Measurements from ENCODE around the gene POLR3B. TPM values are rescaled to one million over a fixed set of nuclear protein-coding genes. Genes with fewer than 3 reads are reported as not detected.

Gene POLR3B
- total and polyA plus RNA-seq, 2 experiments from 2014 or later: 4.0 to 14.6 TPM

DNA sequence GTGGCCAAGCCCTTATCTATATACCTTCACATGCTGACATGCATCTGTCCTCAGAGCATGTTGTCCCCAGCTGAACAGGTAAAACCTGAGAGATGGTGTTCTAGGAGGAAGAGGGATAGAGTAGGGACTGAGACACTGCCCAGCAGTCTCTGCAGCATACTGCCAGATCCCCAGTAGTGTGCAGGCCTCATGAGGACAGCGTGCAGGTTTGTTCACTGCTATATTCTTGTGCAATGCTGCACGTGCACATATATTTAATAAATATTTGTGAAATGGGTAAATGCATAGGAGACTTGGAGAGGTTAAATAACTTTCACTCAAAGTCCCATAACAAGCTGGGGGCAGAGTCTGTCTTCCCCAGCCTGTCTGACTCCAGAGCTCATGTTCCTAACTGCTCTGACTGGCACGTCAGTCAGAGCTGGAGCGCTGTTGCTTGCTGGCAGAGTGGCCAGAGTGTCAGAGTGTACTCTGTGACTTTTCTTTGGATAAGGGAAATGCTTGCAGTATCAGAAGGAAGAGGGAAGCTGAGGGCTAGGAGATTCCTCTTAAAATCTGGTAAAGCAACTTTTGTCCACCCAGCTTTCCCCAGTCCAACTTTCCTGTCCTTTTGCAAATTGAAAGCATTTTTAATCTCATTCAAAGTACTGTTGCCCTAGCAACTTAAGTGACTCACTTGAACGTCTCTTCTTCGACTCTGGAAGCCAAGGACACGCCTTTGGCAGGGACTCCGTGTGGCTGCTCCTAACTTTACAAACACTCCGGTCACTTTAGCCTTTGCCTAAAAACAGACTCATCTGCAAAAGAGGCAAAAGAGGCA is 14.9 kb upstream of the POLR3B start:
- Mint-ChIP-seq H3K27ac (no peak overlapping the region), H3K27me3 (ENCODE audit: insufficient read depth, low read depth, poor library complexity) (no peaks in the 10 kb centered on the region), H3K4me1 (no peaks in the 10 kb centered on the region), H3K9me3 (no peaks in the 10 kb centered on the region), H3K36me3 (ENCODE audit: low read depth) (no peaks in the 10 kb centered on the region), H3K4me3 (no peak overlapping the region)
- H3K27ac ChIP-seq (ENCODE audit: low read depth): no peak overlapping the region
- no peak overlapping the region for H3K4me2 ChIP-seq
- H3F3A ChIP-seq (replicated peaks; ENCODE audit: low read depth): no peaks in the 10 kb centered on the region
- H4K20me1 ChIP-seq (replicated peaks; ENCODE audit: insufficient read depth): no peaks in the 10 kb centered on the region
- DNase-seq (ENCODE audit: low spot score) (no peak), ATAC-seq (no peak)
- H3K79me2 ChIP-seq (replicated peaks; ENCODE audit: insufficient read depth): no peaks in the 10 kb centered on the region
- H3K4me3 ChIP-seq: no peak overlapping the region
- no peaks in the 10 kb centered on the region for H3K36me3 ChIP-seq (ENCODE audit: insufficient read depth)
- H3K4me1 ChIP-seq (ENCODE audit: insufficient read depth): no peaks in the 10 kb centered on the region
- no peaks in the 10 kb centered on the region for H3K27me3 ChIP-seq (ENCODE audit: insufficient read depth)
- no peak overlapping the region for H2AFZ ChIP-seq
- H3K9me2 ChIP-seq (ENCODE audit: insufficient read depth): 0 out of 2 replicates have a peak, but pooled peaks cover 4% of the 10 kb centered on the region
- TF ChIP-seq REST (IDR thresholded peaks at IDR 0.05; ENCODE audit: unreplicated experiment) (no peak), ZNF114 (CRISPR knock-in tag; IDR thresholded peaks at IDR 0.05) (no peak), NANOG (IDR thresholded peaks at IDR 0.05; ENCODE audit: borderline replicate concordance) (no peak), CREB1 (CRISPR knock-in tag; IDR thresholded peaks at IDR 0.05; ENCODE audit: low read depth) (no peak), JUNB (IDR thresholded peaks at IDR 0.05; ENCODE audit: unreplicated experiment) (no peak), POLR2AphosphoS5 (IDR thresholded peaks at IDR 0.05; ENCODE audit: low read depth) (no peak), ZNF331 (CRISPR knock-in tag; IDR thresholded peaks at IDR 0.05; ENCODE audit: low read depth) (no peak), ZNF462 (CRISPR knock-in tag; IDR thresholded peaks at IDR 0.05) (no peak), ETS1 (IDR thresholded peaks at IDR 0.05) (no peak), EZH2 (IDR thresholded peaks at IDR 0.05; ENCODE audit: low read depth, unreplicated experiment) (no peak), STAT1 (IDR thresholded peaks at IDR 0.05; ENCODE audit: unreplicated experiment) (no peak), EZH2phosphoT487 (IDR thresholded peaks at IDR 0.05; ENCODE audit: unreplicated experiment) (no peak)
- TF ChIP-seq, protein P1, sequence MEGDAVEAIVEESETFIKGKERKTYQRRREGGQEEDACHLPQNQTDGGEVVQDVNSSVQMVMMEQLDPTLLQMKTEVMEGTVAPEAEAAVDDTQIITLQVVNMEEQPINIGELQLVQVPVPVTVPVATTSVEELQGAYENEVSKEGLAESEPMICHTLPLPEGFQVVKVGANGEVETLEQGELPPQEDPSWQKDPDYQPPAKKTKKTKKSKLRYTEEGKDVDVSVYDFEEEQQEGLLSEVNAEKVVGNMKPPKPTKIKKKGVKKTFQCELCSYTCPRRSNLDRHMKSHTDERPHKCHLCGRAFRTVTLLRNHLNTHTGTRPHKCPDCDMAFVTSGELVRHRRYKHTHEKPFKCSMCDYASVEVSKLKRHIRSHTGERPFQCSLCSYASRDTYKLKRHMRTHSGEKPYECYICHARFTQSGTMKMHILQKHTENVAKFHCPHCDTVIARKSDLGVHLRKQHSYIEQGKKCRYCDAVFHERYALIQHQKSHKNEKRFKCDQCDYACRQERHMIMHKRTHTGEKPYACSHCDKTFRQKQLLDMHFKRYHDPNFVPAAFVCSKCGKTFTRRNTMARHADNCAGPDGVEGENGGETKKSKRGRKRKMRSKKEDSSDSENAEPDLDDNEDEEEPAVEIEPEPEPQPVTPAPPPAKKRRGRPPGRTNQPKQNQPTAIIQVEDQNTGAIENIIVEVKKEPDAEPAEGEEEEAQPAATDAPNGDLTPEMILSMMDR (conservative IDR thresholded peaks at IDR 0.05; ENCODE audit: low read depth in 2 of 2): no peak

All from GM23338 (cell line).